ENCODE data around the gene CHPT1. TPM values are rescaled to one million over a fixed set of nuclear protein-coding genes. Genes with fewer than 3 reads are reported as not detected.
"Not testable (repeated sequence)": the region's sequence is repeated elsewhere in the genome, so short reads cannot be mapped to it uniquely, and the experiment has no call there.

Gene CHPT1
- total and polyA plus RNA-seq, 3 experiments from 2014 or later: 29.1 to 43.2 (median 29.2) TPM

DNA sequence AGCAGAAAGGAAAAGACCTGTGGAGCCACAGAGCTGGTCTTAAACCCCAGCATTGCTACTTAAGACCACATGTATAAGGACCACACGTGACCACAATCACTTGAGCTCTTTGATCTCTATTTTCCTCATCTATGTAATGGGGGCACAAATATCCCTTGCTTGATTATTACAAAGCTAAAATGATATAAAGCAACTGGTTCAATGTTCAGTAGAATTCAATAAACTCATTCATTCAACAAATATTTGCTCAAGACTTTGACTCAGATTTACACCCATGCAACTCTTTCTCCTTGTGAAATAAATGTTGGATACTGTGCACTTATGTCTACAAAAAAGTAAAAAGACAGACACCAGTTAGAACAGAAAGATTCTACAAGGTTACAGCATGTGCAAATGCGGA lies 21.9 kb upstream of the CHPT1 start:
- Mint-ChIP-seq H3K4me1 (peaks cover 25 to 31% (median 31%) of the 10 kb centered on the region in 3 donors), H3K27ac (no peak overlapping the region), H3K4me3 (no peak overlapping the region), H3K27me3 (no peaks in the 10 kb centered on the region), H3K36me3 (no peaks in the 10 kb centered on the region), H3K9me3 (no peaks in the 10 kb centered on the region)
- no peak for DNase-seq
- POLR2A ChIA-PET: no interaction called here
- Histone ChIP-seq H3K4me3 (ENCODE audit: low read length) (no peak overlapping the region), H3K9me3 (ENCODE audit: low read length) (no peaks in the 10 kb centered on the region), H3K4me1 (ENCODE audit: insufficient read depth, low read length) (peaks cover 16% of the 10 kb centered on the region), H3K27ac (ENCODE audit: low read depth, low read length) (no peak overlapping the region), H3K36me3 (ENCODE audit: insufficient read depth, low read length) (no peaks in the 10 kb centered on the region), H3K27me3 (ENCODE audit: insufficient read depth, low read length, poor library complexity, severe bottlenecking) (no peaks in the 10 kb centered on the region)
- CTCF ChIA-PET: no interaction called here

DNA sequence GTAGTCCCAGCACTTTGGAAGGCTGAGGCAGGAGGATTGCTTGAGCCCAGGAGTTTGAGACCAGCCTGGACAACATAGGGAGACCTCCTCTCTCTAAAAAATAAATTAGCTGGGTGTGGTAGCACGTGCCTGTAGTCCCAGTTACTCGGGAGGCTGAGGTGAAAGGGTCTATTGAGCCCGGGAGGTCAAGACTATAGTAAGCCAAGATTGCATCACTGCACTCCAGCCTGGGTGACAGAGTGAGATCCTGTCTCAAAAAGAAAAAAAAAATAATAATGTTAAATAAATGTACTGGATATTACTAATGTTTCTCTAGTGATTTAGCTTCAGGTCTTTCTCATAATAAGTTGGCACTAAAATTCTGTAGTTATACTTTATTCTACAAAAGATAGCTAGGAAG lies 20.9 kb upstream of the CHPT1 start:
- H3K27me3 ChIP-seq (ENCODE audit: insufficient read depth, low read length, poor library complexity, severe bottlenecking); H3K9me3 ChIP-seq (ENCODE audit: low read length); CTCF ChIA-PET; H3K4me1 ChIP-seq (ENCODE audit: insufficient read depth, low read length); POLR2A ChIA-PET; H3K27ac ChIP-seq (ENCODE audit: low read depth, low read length); H3K4me3 ChIP-seq (ENCODE audit: low read length); DNase-seq; H3K9me3 Mint-ChIP-seq; H3K36me3 Mint-ChIP-seq; H3K27ac Mint-ChIP-seq; H3K27me3 Mint-ChIP-seq; H3K4me3 Mint-ChIP-seq; H3K36me3 ChIP-seq (ENCODE audit: insufficient read depth, low read length): not testable (repeated sequence)
- peaks cover 20 to 22% (median 21%) of the 10 kb centered on the region in 3 donors for H3K4me1 Mint-ChIP-seq

DNA sequence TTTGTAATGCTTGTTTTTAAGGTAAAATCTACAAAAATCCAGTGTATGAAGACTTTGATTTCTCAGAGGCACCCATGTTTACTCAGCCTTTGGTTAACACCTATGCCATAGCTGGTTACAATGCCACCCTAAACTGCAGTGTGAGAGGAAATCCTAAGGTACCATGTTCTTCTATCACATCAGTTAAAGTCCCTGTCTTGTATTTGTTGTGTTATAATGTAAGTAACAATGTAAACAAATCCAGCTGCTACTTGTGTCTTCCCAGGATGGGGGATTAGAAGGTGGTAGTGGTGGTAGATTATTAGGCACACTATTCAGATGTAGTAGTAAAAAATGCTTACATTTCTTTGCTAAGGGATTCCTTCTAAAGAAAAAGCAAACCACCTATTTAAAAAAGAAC lies 19.4 kb upstream of the CHPT1 start:
- H3K36me3 Mint-ChIP-seq: no peaks in the 10 kb centered on the region
- H3K9me3 ChIP-seq (ENCODE audit: low read length): no peaks in the 10 kb centered on the region
- H3K27ac ChIP-seq (ENCODE audit: low read depth, low read length): no peak overlapping the region
- H3K27me3 ChIP-seq (ENCODE audit: insufficient read depth, low read length, poor library complexity, severe bottlenecking): no peaks in the 10 kb centered on the region
- no peaks in the 10 kb centered on the region for H3K4me1 ChIP-seq (ENCODE audit: insufficient read depth, low read length)
- POLR2A ChIA-PET: no interaction called here
- no peaks in the 10 kb centered on the region for H3K36me3 ChIP-seq (ENCODE audit: insufficient read depth, low read length)
- CTCF ChIA-PET: no interaction called here
- no peak overlapping the region for H3K4me3 Mint-ChIP-seq
- H3K27ac Mint-ChIP-seq: no peak overlapping the region
- no peak for DNase-seq
- no peaks in the 10 kb centered on the region for H3K9me3 Mint-ChIP-seq
- H3K27me3 Mint-ChIP-seq: peaks cover 0 to 2% of the 10 kb centered on the region in 2 donors
- H3K4me1 Mint-ChIP-seq: peaks cover 10 to 12% (median 11%) of the 10 kb centered on the region in 3 donors
- H3K4me3 ChIP-seq (ENCODE audit: low read length): no peak overlapping the region

DNA sequence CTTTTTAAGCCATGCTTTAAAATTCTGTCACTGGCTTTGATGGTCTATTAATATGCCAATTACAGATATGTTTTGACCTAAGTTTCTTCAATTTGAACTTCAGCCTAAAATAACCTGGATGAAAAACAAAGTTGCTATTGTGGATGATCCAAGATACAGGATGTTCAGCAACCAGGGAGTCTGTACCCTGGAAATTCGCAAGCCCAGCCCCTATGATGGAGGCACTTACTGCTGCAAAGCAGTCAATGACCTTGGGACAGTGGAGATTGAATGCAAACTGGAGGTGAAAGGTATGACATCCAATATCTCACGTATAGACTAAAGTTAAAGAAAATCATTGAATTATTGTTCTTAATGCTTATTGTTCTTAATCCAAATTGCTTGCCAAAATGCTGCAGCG lies 17.2 kb upstream of the CHPT1 start:
- no peaks in the 10 kb centered on the region for H3K27me3 ChIP-seq (ENCODE audit: insufficient read depth, low read length, poor library complexity, severe bottlenecking)
- peaks cover 10 to 12% (median 11%) of the 10 kb centered on the region in 3 donors for H3K4me1 Mint-ChIP-seq
- POLR2A ChIA-PET: no interaction called here
- H3K36me3 ChIP-seq (ENCODE audit: insufficient read depth, low read length): no peaks in the 10 kb centered on the region
- no peak overlapping the region for H3K4me3 Mint-ChIP-seq
- no peak overlapping the region for H3K27ac Mint-ChIP-seq
- DNase-seq: no peak
- H3K27me3 Mint-ChIP-seq: peaks cover 3 to 8% of the 10 kb centered on the region in 2 donors
- no peak overlapping the region for H3K27ac ChIP-seq (ENCODE audit: low read depth, low read length)
- CTCF ChIA-PET: no interaction called here
- H3K9me3 ChIP-seq (ENCODE audit: low read length): no peaks in the 10 kb centered on the region
- H3K36me3 Mint-ChIP-seq: no peaks in the 10 kb centered on the region
- no peaks in the 10 kb centered on the region for H3K9me3 Mint-ChIP-seq
- H3K4me1 ChIP-seq (ENCODE audit: insufficient read depth, low read length): no peaks in the 10 kb centered on the region
- no peak overlapping the region for H3K4me3 ChIP-seq (ENCODE audit: low read length)

DNA sequence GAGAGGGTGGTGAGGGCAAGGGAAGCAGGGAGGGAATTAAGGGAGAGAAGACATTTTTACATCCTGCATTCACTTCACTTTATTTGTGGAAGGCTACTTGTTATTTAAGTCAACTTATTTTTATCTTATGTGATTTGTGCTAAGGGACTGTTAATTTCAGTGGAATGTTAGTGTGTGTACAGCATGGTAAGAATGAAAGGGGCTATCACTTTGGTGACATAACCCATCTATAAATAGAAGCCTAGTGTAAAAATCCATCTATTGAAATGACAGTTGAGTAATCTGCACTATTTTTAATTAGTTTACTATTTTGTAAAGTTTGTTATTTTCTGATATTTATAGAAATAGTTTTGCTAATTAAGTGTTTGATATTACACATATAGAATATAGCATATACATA lies 16.8 kb upstream of the CHPT1 start:
- DNase-seq: no peak

DNA sequence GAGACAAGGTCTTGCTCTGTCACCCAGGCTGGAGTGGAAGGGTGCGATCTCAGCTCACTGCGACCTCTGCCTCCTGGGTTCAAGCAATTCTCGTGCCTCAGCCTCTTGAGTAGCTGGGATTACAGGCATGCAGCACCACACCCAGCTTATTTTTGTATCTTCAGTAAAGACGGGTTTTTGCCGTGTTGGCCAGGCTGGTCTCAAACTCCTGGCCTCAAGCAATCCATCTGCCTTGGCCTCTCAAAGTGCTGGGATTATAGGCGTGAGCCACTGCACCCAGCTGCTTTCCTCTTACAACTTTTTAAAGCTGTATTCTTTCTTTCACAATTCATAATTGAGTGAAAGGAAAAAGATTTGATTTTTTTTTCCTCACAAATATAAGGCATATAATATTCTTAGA lies 15.8 kb upstream of the CHPT1 start:
- H3K27ac Mint-ChIP-seq; DNase-seq; H3K9me3 Mint-ChIP-seq; H3K9me3 ChIP-seq (ENCODE audit: low read length); H3K36me3 ChIP-seq (ENCODE audit: insufficient read depth, low read length); H3K4me1 ChIP-seq (ENCODE audit: insufficient read depth, low read length); H3K36me3 Mint-ChIP-seq; H3K4me3 ChIP-seq (ENCODE audit: low read length); H3K4me3 Mint-ChIP-seq; CTCF ChIA-PET; POLR2A ChIA-PET; H3K27me3 Mint-ChIP-seq; H3K27me3 ChIP-seq (ENCODE audit: insufficient read depth, low read length, poor library complexity, severe bottlenecking); H3K27ac ChIP-seq (ENCODE audit: low read depth, low read length): not testable (repeated sequence)
- H3K4me1 Mint-ChIP-seq: peaks cover 10 to 12% (median 11%) of the 10 kb centered on the region in 3 donors

More for the DNA sequence above, 16.8 kb upstream of the CHPT1 start:
- H3K4me1 Mint-ChIP-seq: peaks cover 10 to 12% (median 11%) of the 10 kb centered on the region in 3 donors
- ChIA-PET CTCF (no interaction called here), POLR2A (no interaction called here)
- H3K36me3 Mint-ChIP-seq: no peaks in the 10 kb centered on the region
- Histone ChIP-seq H3K27ac (ENCODE audit: low read depth, low read length) (no peak overlapping the region), H3K4me3 (ENCODE audit: low read length) (no peak overlapping the region), H3K9me3 (ENCODE audit: low read length) (no peaks in the 10 kb centered on the region), H3K36me3 (ENCODE audit: insufficient read depth, low read length) (no peaks in the 10 kb centered on the region), H3K27me3 (ENCODE audit: insufficient read depth, low read length, poor library complexity, severe bottlenecking) (no peaks in the 10 kb centered on the region), H3K4me1 (ENCODE audit: insufficient read depth, low read length) (no peaks in the 10 kb centered on the region)
- no peak overlapping the region for H3K4me3 Mint-ChIP-seq
- no peak overlapping the region for H3K27ac Mint-ChIP-seq
- H3K9me3 Mint-ChIP-seq: no peaks in the 10 kb centered on the region
- H3K27me3 Mint-ChIP-seq: peaks cover 3 to 10% of the 10 kb centered on the region in 2 donors

DNA sequence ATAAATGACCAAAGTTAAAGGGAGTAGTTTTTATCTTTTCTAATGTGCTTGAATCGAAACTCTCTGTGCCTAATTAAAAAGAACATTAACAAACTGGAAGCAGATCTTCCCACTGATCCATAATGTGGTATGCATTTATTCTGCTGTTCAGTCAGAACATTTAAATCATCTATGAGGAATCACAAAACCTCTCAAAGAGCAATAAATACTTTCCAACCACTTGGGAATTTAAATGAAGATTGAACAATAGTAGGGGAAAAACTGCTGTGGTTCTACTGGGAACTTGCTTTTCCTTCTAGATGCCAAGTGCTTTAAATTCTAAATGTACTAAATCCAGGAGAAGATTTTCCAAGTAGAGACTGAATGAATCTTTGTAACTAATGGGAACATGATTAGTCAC lies 12.3 kb upstream of the CHPT1 start:
- H3K27ac ChIP-seq (ENCODE audit: low read depth, low read length): no peak overlapping the region
- no peaks in the 10 kb centered on the region for H3K4me1 ChIP-seq (ENCODE audit: insufficient read depth, low read length)
- no peaks in the 10 kb centered on the region for H3K9me3 ChIP-seq (ENCODE audit: low read length)
- Mint-ChIP-seq H3K27me3 (peaks cover 10 to 12% of the 10 kb centered on the region in 2 donors), H3K9me3 (no peaks in the 10 kb centered on the region), H3K36me3 (no peaks in the 10 kb centered on the region), H3K27ac (no peak overlapping the region), H3K4me1 (no peaks in the 10 kb centered on the region), H3K4me3 (no peak overlapping the region)
- no peaks in the 10 kb centered on the region for H3K36me3 ChIP-seq (ENCODE audit: insufficient read depth, low read length)
- CTCF ChIA-PET: no interaction called here
- H3K4me3 ChIP-seq (ENCODE audit: low read length): no peak overlapping the region
- no peaks in the 10 kb centered on the region for H3K27me3 ChIP-seq (ENCODE audit: insufficient read depth, low read length, poor library complexity, severe bottlenecking)
- POLR2A ChIA-PET: no interaction called here
- DNase-seq: no peak

DNA sequence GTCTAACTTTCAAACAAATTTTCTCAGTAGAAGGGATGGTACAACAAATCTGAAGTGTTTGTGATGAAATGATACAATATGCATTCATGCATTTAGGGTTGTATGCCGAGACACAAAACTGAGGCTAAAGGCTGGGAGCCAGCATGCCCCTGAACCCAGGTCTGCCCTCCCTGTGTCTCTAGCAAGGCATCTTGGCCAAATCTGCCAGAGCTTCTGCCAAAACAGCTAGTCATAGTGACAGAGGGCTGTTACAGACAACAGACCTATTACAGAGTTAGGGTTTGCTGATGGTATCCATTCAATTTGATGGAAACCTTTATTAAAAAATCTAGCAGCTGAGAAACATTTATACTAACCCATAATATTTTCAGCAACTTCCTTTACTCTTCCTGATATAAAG lies 11.3 kb upstream of the CHPT1 start:
- Histone ChIP-seq H3K9me3 (ENCODE audit: low read length) (no peaks in the 10 kb centered on the region), H3K4me1 (ENCODE audit: insufficient read depth, low read length) (no peaks in the 10 kb centered on the region), H3K27me3 (ENCODE audit: insufficient read depth, low read length, poor library complexity, severe bottlenecking) (no peaks in the 10 kb centered on the region), H3K4me3 (ENCODE audit: low read length) (no peak overlapping the region), H3K27ac (ENCODE audit: low read depth, low read length) (no peak overlapping the region), H3K36me3 (ENCODE audit: insufficient read depth, low read length) (no peaks in the 10 kb centered on the region)
- Mint-ChIP-seq H3K4me1 (no peaks in the 10 kb centered on the region), H3K36me3 (no peaks in the 10 kb centered on the region), H3K27me3 (peaks cover 10 to 12% of the 10 kb centered on the region in 2 donors), H3K4me3 (no peak overlapping the region), H3K9me3 (no peaks in the 10 kb centered on the region), H3K27ac (no peak overlapping the region)
- DNase-seq: no peak
- POLR2A ChIA-PET: no interaction called here
- CTCF ChIA-PET: interaction anchor here (1.2 kb wide), 1 partner anchor 154 kb away, joined by 3 read pairs; no protein-coding TSS in a partner anchor

DNA sequence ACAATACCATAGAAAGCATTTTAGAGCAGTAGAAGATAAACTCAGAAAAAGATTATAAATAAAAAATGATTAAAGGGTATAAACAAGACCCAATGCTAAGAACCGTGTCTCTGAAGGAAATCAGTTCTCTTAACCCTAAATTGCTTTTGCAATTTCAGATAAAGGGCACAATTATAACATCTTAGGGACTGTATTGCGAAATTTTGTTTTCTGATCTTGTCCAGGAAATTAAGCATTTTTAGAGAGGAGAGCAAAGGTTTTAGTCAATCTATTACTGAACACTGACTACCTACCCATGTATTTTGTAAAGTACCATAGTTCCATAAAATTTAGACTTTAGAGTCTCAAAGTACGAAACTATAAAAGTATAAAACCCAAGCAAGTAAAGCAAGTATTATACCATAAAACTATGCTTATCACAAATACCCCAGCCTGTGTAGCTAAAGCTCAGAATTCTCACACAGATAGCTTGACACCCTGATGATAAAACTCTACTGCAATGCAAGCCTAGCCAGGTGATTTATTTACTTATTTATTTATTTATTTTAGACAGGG lies 6.8 kb upstream of the CHPT1 start:
- Mint-ChIP-seq H3K36me3 (no peaks in the 10 kb centered on the region), H3K4me3 (no peak overlapping the region), H3K27ac (no peak overlapping the region), H3K9me3 (no peaks in the 10 kb centered on the region), H3K27me3 (peaks cover 0 to 9% of the 10 kb centered on the region in 2 donors), H3K4me1 (peaks cover 0 to 2% (median 0%) of the 10 kb centered on the region in 3 donors)
- POLR2A ChIA-PET: no interaction called here
- no peaks in the 10 kb centered on the region for H3K27me3 ChIP-seq (ENCODE audit: insufficient read depth, low read length, poor library complexity, severe bottlenecking)
- CTCF ChIA-PET: no interaction called here
- H3K27ac ChIP-seq (ENCODE audit: low read depth, low read length): no peak overlapping the region
- no peaks in the 10 kb centered on the region for H3K9me3 ChIP-seq (ENCODE audit: low read length)
- H3K4me3 ChIP-seq (ENCODE audit: low read length): no peak overlapping the region
- no peaks in the 10 kb centered on the region for H3K36me3 ChIP-seq (ENCODE audit: insufficient read depth, low read length)
- no peak for DNase-seq
- no peaks in the 10 kb centered on the region for H3K4me1 ChIP-seq (ENCODE audit: insufficient read depth, low read length)
